Calu3 (cell line): Measurements from ENCODE around the gene B9D2. TPM values are rescaled to one million over a fixed set of nuclear protein-coding genes. Genes with fewer than 3 reads are reported as not detected.

Experiments
- total RNA-seq: library from RNA; stranded (reverse); gene quantifications from 2 replicates; pipeline ENCODE4 v1.2.3, GENCODE V29; 2022

The B9D2 gene
- total RNA-seq, 1 experiment from 2014 or later, result 6.4 TPM

Other genes starting within 250 kb of the B9D2 start
- not detected in 2 replicates for gene CYP2F1, start 249.7 kb downstream of the B9D2 start, total RNA-seq
- gene CYP2S1, start 170.9 kb downstream of the B9D2 start, total RNA-seq, result 4.9 and 8.9 TPM in 2 replicates
- gene AXL, start 144.9 kb downstream of the B9D2 start, total RNA-seq, result 107 and 118 TPM in 2 replicates
- 320 and 370 TPM in 2 replicates for gene HNRNPUL1, start 99.8 kb downstream of the B9D2 start, total RNA-seq
- 45.8 and 48.0 TPM in 2 replicates for gene CCDC97, start 54.0 kb downstream of the B9D2 start, total RNA-seq
- gene TGFB1, start 10.2 kb downstream of the B9D2 start, total RNA-seq, result 39.2 and 42.0 TPM in 2 replicates
- gene TMEM91, start 12.4 kb upstream of the B9D2 start, total RNA-seq, result 3.9 and 5.0 TPM in 2 replicates
- gene EXOSC5, start 33.2 kb upstream of the B9D2 start, total RNA-seq, result 44.7 and 49.5 TPM in 2 replicates
- 19.8 and 25.2 TPM in 2 replicates for gene BCKDHA, start 33.7 kb upstream of the B9D2 start, total RNA-seq
- 0.19 TPM in 1 of 2 replicates, not detected in the other for gene B3GNT8, start 63.2 kb upstream of the B9D2 start, total RNA-seq
- 50.5 and 50.8 TPM in 2 replicates for gene DMAC2, start 75.8 kb upstream of the B9D2 start, total RNA-seq
- gene ERICH4, start 79.0 kb upstream of the B9D2 start, total RNA-seq, result not detected in 2 replicates
- gene CEACAM21, start 212.0 kb upstream of the B9D2 start, total RNA-seq, result not detected in 2 replicates